ENCODE data around the gene CPT1B.

- TF ChIP-seq, protein P1, sequence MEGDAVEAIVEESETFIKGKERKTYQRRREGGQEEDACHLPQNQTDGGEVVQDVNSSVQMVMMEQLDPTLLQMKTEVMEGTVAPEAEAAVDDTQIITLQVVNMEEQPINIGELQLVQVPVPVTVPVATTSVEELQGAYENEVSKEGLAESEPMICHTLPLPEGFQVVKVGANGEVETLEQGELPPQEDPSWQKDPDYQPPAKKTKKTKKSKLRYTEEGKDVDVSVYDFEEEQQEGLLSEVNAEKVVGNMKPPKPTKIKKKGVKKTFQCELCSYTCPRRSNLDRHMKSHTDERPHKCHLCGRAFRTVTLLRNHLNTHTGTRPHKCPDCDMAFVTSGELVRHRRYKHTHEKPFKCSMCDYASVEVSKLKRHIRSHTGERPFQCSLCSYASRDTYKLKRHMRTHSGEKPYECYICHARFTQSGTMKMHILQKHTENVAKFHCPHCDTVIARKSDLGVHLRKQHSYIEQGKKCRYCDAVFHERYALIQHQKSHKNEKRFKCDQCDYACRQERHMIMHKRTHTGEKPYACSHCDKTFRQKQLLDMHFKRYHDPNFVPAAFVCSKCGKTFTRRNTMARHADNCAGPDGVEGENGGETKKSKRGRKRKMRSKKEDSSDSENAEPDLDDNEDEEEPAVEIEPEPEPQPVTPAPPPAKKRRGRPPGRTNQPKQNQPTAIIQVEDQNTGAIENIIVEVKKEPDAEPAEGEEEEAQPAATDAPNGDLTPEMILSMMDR (IDR thresholded peaks at IDR 0.05): no peak
- no peak for TF ChIP-seq EZH2 (IDR thresholded peaks at IDR 0.05; ENCODE audit: borderline replicate concordance, insufficient read depth, low read depth, low read length, poor library complexity, severe bottlenecking)
These were observed 9.6 kb downstream of the CPT1B start for GRCh38 chr22:50568626-50569025.
